ENCODE data around the gene NFATC1.

- no peak for TF ChIP-seq EP300 (IDR thresholded peaks at IDR 0.05; ENCODE audit: borderline replicate concordance in 1 of 2, low read depth in 1 of 2, low read length in 1 of 2)
- TF ChIP-seq CTCF (IDR thresholded peaks at IDR 0.05): no peak
- no peak for TF ChIP-seq SIN3A (IDR thresholded peaks at IDR 0.05; ENCODE audit: borderline replicate concordance, low read depth, low read length)
- TF ChIP-seq TAF1 (IDR thresholded peaks at IDR 0.05; ENCODE audit: borderline replicate concordance, low read depth, low read length): no peak
- TF ChIP-seq POLR2AphosphoS5 (IDR thresholded peaks at IDR 0.05; ENCODE audit: low read depth, low read length): no peak
Measured at GRCh38 chr18:79484661-79485621, 89.2 kb downstream of the NFATC1 start.
